ENCODE measurements around the gene SYDE1.
"Not testable (repeated sequence)": the region's sequence is repeated elsewhere in the genome, so short reads cannot be mapped to it uniquely, and the experiment has no call there.

Gene SYDE1

DNA sequence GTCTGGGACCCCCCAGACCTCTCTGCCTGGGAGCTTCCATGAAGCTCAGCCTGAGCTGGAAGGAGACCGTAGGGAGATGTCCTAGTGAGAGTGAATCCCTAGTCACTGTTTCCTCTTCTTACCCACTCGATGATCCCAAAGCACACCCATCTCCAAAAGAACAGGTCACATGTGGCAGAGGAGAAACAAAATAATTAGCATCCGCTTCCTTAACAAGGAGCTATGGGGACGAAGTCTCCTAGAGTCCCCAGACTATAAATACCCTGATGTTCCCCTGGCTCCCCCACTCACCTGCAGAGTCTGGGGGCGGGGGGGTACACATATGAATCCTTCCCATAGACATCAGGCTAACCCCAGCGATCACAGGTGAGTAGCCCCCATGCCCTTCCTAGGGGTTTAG is 25.3 kb upstream of the SYDE1 start, which contains the start of gene OR1I1:
OR1I1 (plus strand) TSS at position 301 of the 400 bp plus-strand sequence. CDS start 4,855 bp downstream, outside the sequence.
- DNase-seq (ENCODE audit: low read depth), result no peak
- H3K4me3 ChIP-seq (ENCODE audit: low read depth, low read length), result no peak within 1 kb of the TSS
- TF ChIP-seq, protein P1, sequence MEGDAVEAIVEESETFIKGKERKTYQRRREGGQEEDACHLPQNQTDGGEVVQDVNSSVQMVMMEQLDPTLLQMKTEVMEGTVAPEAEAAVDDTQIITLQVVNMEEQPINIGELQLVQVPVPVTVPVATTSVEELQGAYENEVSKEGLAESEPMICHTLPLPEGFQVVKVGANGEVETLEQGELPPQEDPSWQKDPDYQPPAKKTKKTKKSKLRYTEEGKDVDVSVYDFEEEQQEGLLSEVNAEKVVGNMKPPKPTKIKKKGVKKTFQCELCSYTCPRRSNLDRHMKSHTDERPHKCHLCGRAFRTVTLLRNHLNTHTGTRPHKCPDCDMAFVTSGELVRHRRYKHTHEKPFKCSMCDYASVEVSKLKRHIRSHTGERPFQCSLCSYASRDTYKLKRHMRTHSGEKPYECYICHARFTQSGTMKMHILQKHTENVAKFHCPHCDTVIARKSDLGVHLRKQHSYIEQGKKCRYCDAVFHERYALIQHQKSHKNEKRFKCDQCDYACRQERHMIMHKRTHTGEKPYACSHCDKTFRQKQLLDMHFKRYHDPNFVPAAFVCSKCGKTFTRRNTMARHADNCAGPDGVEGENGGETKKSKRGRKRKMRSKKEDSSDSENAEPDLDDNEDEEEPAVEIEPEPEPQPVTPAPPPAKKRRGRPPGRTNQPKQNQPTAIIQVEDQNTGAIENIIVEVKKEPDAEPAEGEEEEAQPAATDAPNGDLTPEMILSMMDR (IDR thresholded peaks at IDR 0.05; ENCODE audit: low read depth, low read length, missing control alignments), result no peak

GRCh38 chr19:15087182-15087581 is 20.0 kb upstream of the SYDE1 start:
- no peak for DNase-seq (ENCODE audit: low read depth)
- H3K4me3 ChIP-seq (ENCODE audit: low read depth, low read length), result no peak overlapping the region
- TF ChIP-seq, protein P1 (IDR thresholded peaks at IDR 0.05; ENCODE audit: low read depth, low read length, missing control alignments), result no peak

- no peak overlapping the region for H3K4me3 ChIP-seq (ENCODE audit: low read depth, low read length)
- DNase-seq (ENCODE audit: low read depth), result peak; percentile 55
- TF ChIP-seq, protein P1 (IDR thresholded peaks at IDR 0.05; ENCODE audit: low read depth, low read length, missing control alignments), result peak; percentile 57
Measured at GRCh38 chr19:15091918-15092753, 15.1 kb upstream of the SYDE1 start.

GRCh38 chr19:15093001-15093400 is 14.2 kb upstream of the SYDE1 start:
- TF ChIP-seq, protein P1 (IDR thresholded peaks at IDR 0.05; ENCODE audit: low read depth, low read length, missing control alignments), result no peak
- no peak overlapping the region for H3K4me3 ChIP-seq (ENCODE audit: low read depth, low read length)
- DNase-seq (ENCODE audit: low read depth), result no peak

GRCh38 chr19:15096223-15096622 is 11.0 kb upstream of the SYDE1 start:
- TF ChIP-seq, protein P1 (IDR thresholded peaks at IDR 0.05; ENCODE audit: low read depth, low read length, missing control alignments), result no peak
- no peak overlapping the region for H3K4me3 ChIP-seq (ENCODE audit: low read depth, low read length)
- DNase-seq (ENCODE audit: low read depth), result no peak

GRCh38 chr19:15097980-15098379 is 9.2 kb upstream of the SYDE1 start:
- not testable (repeated sequence) for DNase-seq (ENCODE audit: low read depth)

DNA sequence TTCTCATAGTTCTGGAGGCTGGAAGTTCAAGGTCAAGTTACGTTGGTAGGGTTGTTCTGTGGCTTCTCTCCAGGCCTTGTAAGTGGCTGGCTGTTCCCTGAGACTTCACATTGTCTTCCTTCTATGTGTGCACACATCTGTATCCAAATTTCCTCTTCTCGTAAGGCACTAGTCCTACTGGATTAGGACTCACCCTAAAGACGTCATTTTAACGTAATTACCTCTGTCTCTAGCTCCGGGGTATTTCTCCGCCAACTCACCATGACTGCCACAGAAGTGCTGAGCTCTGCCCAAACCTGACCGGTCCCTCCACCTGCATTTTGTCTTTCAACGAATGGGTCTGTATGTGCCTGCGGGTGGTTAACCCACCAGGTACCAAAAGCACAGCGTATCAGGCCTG is 8.7 kb upstream of the SYDE1 start:
- no peak overlapping the region for H3K4me3 ChIP-seq (ENCODE audit: low read depth, low read length)
- no peak for DNase-seq (ENCODE audit: low read depth)
- TF ChIP-seq, protein P1 (IDR thresholded peaks at IDR 0.05; ENCODE audit: low read depth, low read length, missing control alignments), result no peak

More at GRCh38 chr19:15097980-15098379, 9.2 kb upstream of the SYDE1 start:
- not testable (repeated sequence) for H3K4me3 ChIP-seq (ENCODE audit: low read depth, low read length)

Measured in GM12864 (cell line).